Thyroid gland (tissue), 4 donors: ENCODE results near the gene ESRRA. TPM values are rescaled to one million over a fixed set of nuclear protein-coding genes. Genes with fewer than 3 reads are reported as not detected.

Experiments
- DNase-seq, 2 donors: peaks; one replicate each; pipeline ENCODE4 v3.0.0-alpha.2; 2019
- H3K27ac ChIP-seq, 3 donors: fragments of 200-600 bp; sonication (generic); 1 replicate in 2 of 3; 2 replicates in 1 of 3; pipeline ENCODE4 v1.5.1; 2016 to 2019; ENCODE audit warnings: mild to moderate bottlenecking in 1 of 3, moderate library complexity in 1 of 3
- H3K27me3 ChIP-seq: fragments of 200-600 bp; sonication (generic); one replicate; pipeline ENCODE4 v1.5.1; 2019
- H3K36me3 ChIP-seq, 2 donors: fragments of 200-600 bp; sonication (generic); one replicate each; pipeline ENCODE4 v1.5.1; 2016 to 2019
- H3K4me1 ChIP-seq, 2 donors: fragments of 200-600 bp; sonication (generic); one replicate each; pipeline ENCODE4 v1.5.1; 2017 to 2019
- H3K4me3 ChIP-seq, 3 donors: fragments of 200-600 bp; sonication (generic); replicated peaks in 1 of 3; 1 replicate in 2 of 3; 2 replicates in 1 of 3; pipeline ENCODE4 v1.5.1; 2016; ENCODE audit warnings: mild to moderate bottlenecking in 1 of 3
- H3K9me3 ChIP-seq: fragments of 200-600 bp; sonication (generic); one replicate; pipeline ENCODE4 v1.5.1; 2017
- CTCF ChIP-seq, 6 experiments: fragments of 200-600 bp in 3 of 6; fragments of 450-650 bp in 3 of 6; sonication (generic) in 3 of 6; IDR thresholded peaks; one replicate each; pipeline ENCODE4 v1.5.1; 2016 to 2019; ENCODE audit warnings: antibody characterized with exemption in 6 of 6, mild to moderate bottlenecking in 2 of 6, inconsistent platforms in 1 of 6, moderate library complexity in 1 of 6
- POLR2A ChIP-seq, 2 donors: fragments of 450-650 bp; IDR thresholded peaks; one replicate each; pipeline ENCODE4 v1.6.1; 2017; ENCODE audit warnings: antibody characterized with exemption in 2 of 2, mild to moderate bottlenecking in 2 of 2, moderate library complexity in 1 of 2
- WGBS, 2 donors: methylation state at CpG; one replicate each; pipeline ENCODE4 v1.1.5; 2017; 5-methylcytosine and 5-hydroxymethylcytosine counted together
- intact Hi-C: fragments of 100-400 bp; cut with DNase I; formaldehyde crosslinking; loops from one replicate; pipeline ENCODE4 v1.15.1; 2023
- total RNA-seq, 4 donors: library from RNA; depleted of rRNA; stranded (reverse); fragments of >200 nt; gene quantifications; one replicate each; pipeline ENCODE4 v1.2.3, GENCODE V29; 2016

The ESRRA gene
- total RNA-seq, 4 donors from 2014 or later, result 42.8 to 71.6 (median 58.3) TPM

- H3K4me3 ChIP-seq, result no peak overlapping the region
- TF ChIP-seq CTCF (IDR thresholded peaks at IDR 0.05), result no peak
- no peak for TF ChIP-seq POLR2A (IDR thresholded peaks at IDR 0.05)
- peaks cover 11 to 27% of the 10 kb centered on the region in 2 donors for H3K4me1 ChIP-seq
- intact Hi-C loops, result no loop called here
- no peaks in the 10 kb centered on the region for H3K36me3 ChIP-seq
- no peak for DNase-seq
- 92 to 93% methylated on average over 2 of the region's 2 CpGs for WGBS, 2 donors
- no peak overlapping the region for H3K27ac ChIP-seq
- no peaks in the 10 kb centered on the region for H3K27me3 ChIP-seq
- no peaks in the 10 kb centered on the region for H3K9me3 ChIP-seq
Measured at GRCh38 chr11:64327375-64327774, 22.1 kb downstream of the ESRRA start.

GRCh38 chr11:64327993-64328392, 22.7 kb downstream of the ESRRA start:
- H3K4me3 ChIP-seq, result no peak overlapping the region
- peaks cover 13 to 24% of the 10 kb centered on the region in 2 donors for H3K4me1 ChIP-seq
- H3K36me3 ChIP-seq, result no peaks in the 10 kb centered on the region
- 90% methylated on average over 3 of the region's 3 CpGs for WGBS, 2 donors
- H3K27ac ChIP-seq, result no peak overlapping the region
- intact Hi-C loops, result no loop called here
- DNase-seq, result no peak
- TF ChIP-seq POLR2A (IDR thresholded peaks at IDR 0.05) (no peak), CTCF (IDR thresholded peaks at IDR 0.05) (no peak)
- no peaks in the 10 kb centered on the region for H3K9me3 ChIP-seq
- H3K27me3 ChIP-seq, result no peaks in the 10 kb centered on the region

- TF ChIP-seq CTCF (IDR thresholded peaks at IDR 0.05), result no peak
- no peak for TF ChIP-seq POLR2A (IDR thresholded peaks at IDR 0.05)
- intact Hi-C loops, result no loop called here
- no peak for DNase-seq
- WGBS, 2 donors, result 77 to 87% methylated on average over 8 to 11 of the region's 11 CpGs
- Histone ChIP-seq H3K4me1 (peaks cover 17 to 24% of the 10 kb centered on the region in 2 donors), H3K9me3 (no peaks in the 10 kb centered on the region), H3K4me3 (no peak overlapping the region), H3K27ac (peak overlapping the region in 2 of 3 donors; percentile 83 to 89), H3K36me3 (no peaks in the 10 kb centered on the region), H3K27me3 (no peaks in the 10 kb centered on the region)
Measured at GRCh38 chr11:64330888-64331287, 25.6 kb downstream of the ESRRA start.

DNA sequence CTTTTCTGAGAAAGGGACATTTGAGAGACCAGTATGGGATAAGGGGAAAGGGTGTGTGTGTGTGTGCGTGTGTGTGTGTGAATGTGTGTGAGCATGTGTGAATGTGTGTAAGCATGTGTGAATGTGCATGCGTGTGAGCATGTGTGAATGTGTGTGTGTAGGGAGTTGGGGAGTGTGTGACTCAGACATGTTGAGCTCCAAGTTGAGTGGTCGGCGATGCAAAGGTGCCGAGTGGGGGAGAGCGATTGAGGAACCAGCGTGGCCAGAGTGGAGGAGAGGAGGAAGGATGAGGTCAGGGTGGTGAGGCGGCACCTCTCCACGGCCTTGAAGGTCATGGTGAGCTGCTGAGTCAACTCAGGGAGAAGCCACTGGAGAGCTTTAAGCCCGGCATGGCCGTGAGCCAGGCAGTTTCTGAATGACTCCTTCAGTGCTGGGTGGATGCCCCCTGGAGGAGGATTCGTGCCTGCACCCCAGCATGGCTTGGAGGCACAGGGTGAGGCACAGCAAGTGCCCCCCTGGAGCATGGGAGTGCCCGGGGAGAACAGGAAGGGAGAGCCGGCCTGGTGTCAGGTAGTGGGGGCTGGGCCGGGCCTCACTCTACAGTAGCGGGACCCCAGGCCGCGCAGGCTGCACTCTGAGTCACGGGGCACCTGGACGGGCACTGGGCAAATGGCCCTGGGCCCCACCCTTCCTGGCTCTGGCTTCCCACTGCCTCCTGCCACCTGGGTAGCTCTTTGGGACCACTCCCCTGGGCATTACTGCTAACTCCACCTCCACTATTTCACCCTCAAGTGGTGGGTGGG, 26.4 kb downstream of the ESRRA start:
- H3K4me3 ChIP-seq, result no peak overlapping the region
- H3K27me3 ChIP-seq, result no peaks in the 10 kb centered on the region
- TF ChIP-seq POLR2A (IDR thresholded peaks at IDR 0.05) (no peak), CTCF (IDR thresholded peaks at IDR 0.05) (peak; percentile 15 to 80 (median 60))
- peak; percentile 98 to 99 for DNase-seq
- peak overlapping the region; percentile 79 to 89 (median 83) for H3K27ac ChIP-seq
- intact Hi-C loops, result no loop called here
- 14 to 21% methylated on average over 16 to 20 of the region's 20 CpGs for WGBS, 2 donors
- H3K36me3 ChIP-seq, result no peaks in the 10 kb centered on the region
- H3K4me1 ChIP-seq, result peaks cover 17 to 24% of the 10 kb centered on the region in 2 donors
- H3K9me3 ChIP-seq, result no peaks in the 10 kb centered on the region

GRCh38 chr11:64333556-64333955, 28.2 kb downstream of the ESRRA start:
- no peak for DNase-seq
- 92 to 93% methylated on average over 8 of the region's 8 CpGs for WGBS, 2 donors
- TF ChIP-seq POLR2A (IDR thresholded peaks at IDR 0.05) (no peak), CTCF (IDR thresholded peaks at IDR 0.05) (no peak)
- no peak overlapping the region for H3K27ac ChIP-seq
- no peak overlapping the region for H3K4me3 ChIP-seq
- intact Hi-C loops, result no loop called here
- peaks cover 17 to 26% of the 10 kb centered on the region in 2 donors for H3K4me1 ChIP-seq
- no peaks in the 10 kb centered on the region for H3K27me3 ChIP-seq
- no peaks in the 10 kb centered on the region for H3K36me3 ChIP-seq
- no peaks in the 10 kb centered on the region for H3K9me3 ChIP-seq
